ENCODE data around the gene MAP3K7. TPM values are rescaled to one million over a fixed set of nuclear protein-coding genes. Genes with fewer than 3 reads are reported as not detected.

Gene MAP3K7
- total RNA-seq, 1 experiment from 2014 or later: 26.6 TPM

DNA sequence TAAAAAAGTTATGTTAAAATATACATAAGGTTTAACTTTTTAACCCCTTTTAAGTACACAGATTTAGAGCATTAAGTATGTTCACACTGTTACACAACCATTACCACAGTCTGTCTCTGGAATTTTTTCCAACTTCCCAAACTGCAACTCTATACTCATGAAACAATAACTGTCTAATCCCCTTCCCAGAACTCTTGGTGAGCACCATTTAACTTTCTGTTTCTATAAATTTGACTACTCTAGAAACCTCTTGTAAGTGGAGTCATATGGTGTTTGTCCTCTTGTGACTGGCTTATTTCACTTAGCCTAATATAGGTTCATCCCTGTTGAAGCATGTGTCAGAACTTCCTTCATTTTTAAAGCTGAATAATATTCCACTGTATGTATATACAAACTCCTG, 98.1 kb downstream of the MAP3K7 start:
- TF ChIP-seq ZFX (IDR thresholded peaks at IDR 0.05): no peak
- TF ChIP-seq SIN3A (IDR thresholded peaks at IDR 0.05; ENCODE audit: low read depth): no peak
- DNase-seq (ENCODE audit: low read depth, low spot score) (no peak), ATAC-seq (no peak)
- no peak overlapping the region for H3K4me2 ChIP-seq (ENCODE audit: low read length)
- CTCF ChIA-PET: no interaction called here
- H3K4me1 ChIP-seq (ENCODE audit: control insufficient read depth in 1 of 2, insufficient read depth in 2 of 2, low read length in 2 of 2): no peaks in the 10 kb centered on the region
- no TSS peak for BruUV-seq (replicated peaks)
- intact Hi-C loops (cut with micrococcal nuclease): no loop called here
- no peaks in the 10 kb centered on the region for H4K20me1 ChIP-seq (ENCODE audit: insufficient read depth)
- H3K9ac ChIP-seq (ENCODE audit: low read length): no peak overlapping the region
- H3K4me3 ChIP-seq (replicated peaks in 1 of 2; ENCODE audit: low read depth in 1 of 2, low read length in 2 of 2): no peak overlapping the region
- POLR2A ChIA-PET: no interaction called here
- no peak overlapping the region for H3K27ac ChIP-seq (ENCODE audit: low read depth, low read length)
- no peak overlapping the region for H2AFZ ChIP-seq (ENCODE audit: low read depth, low read length, poor library complexity, severe bottlenecking)
- H3K9me2 ChIP-seq (ENCODE audit: insufficient read depth): 0 out of 2 replicates have a peak, but pooled peaks cover 3% of the 10 kb centered on the region
- H3K27me3 ChIP-seq (ENCODE audit: insufficient read depth, low read length): no peaks in the 10 kb centered on the region
- no peaks in the 10 kb centered on the region for H3K9me3 ChIP-seq (ENCODE audit: control insufficient read depth in 1 of 2, insufficient read depth in 1 of 2, low read depth in 1 of 2, low read length in 2 of 2)
- no peaks in the 10 kb centered on the region for H3K36me3 ChIP-seq (ENCODE audit: control insufficient read depth in 1 of 2, insufficient read depth in 2 of 2, low read length in 2 of 2)
- no peaks in the 10 kb centered on the region for H3K79me2 ChIP-seq (ENCODE audit: insufficient read depth, low read length)
- RAD21 ChIA-PET (ENCODE audit: low non-redundant PET in 1 of 2, low total read pairs in 2 of 2, uncharacterized antibody in 2 of 2, unreplicated experiment in 2 of 2): no interaction called here

DNA sequence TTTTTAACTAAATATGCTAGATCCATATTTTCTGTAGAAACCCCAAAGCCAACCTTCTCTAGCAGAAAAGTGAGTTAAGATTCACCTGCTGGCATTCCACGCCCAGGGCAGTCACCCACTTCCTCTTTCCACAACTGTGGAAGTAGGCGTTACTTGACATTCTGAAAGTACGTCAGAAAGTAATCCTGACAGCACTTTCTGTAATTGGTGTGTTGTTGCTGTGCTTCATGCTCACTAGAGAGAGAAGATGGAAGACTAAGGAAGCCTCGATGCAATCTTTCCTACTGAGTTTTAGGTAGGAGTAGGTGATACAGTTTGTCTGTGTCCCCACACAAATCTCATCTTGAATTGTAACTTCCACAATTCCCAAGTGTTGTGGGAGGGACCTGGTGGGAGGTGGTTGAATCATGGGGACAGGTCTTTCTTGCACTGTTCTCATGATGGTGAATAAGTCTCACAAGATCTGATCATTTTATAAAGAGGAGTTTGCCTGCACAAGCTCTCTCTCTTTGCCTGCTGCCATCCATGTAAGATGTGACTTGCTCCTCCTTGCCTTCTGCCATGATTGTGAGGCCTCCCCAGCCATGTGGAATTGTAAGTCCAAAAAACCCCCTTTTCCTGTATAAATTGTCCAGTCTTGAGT, 101.1 kb downstream of the MAP3K7 start:
- H2AFZ ChIP-seq (ENCODE audit: low read depth, low read length, poor library complexity, severe bottlenecking): no peak overlapping the region
- H3K9ac ChIP-seq (ENCODE audit: low read length): no peak overlapping the region
- H3K4me3 ChIP-seq (replicated peaks in 1 of 2; ENCODE audit: low read depth in 1 of 2, low read length in 2 of 2): no peak overlapping the region
- H3K27me3 ChIP-seq (ENCODE audit: insufficient read depth, low read length): no peaks in the 10 kb centered on the region
- TF ChIP-seq, protein P1, sequence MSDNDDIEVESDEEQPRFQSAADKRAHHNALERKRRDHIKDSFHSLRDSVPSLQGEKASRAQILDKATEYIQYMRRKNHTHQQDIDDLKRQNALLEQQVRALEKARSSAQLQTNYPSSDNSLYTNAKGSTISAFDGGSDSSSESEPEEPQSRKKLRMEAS (IDR thresholded peaks at IDR 0.05): no peak
- TF ChIP-seq, protein P2, sequence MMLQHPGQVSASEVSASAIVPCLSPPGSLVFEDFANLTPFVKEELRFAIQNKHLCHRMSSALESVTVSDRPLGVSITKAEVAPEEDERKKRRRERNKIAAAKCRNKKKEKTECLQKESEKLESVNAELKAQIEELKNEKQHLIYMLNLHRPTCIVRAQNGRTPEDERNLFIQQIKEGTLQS (IDR thresholded peaks at IDR 0.05): no peak
- TF ChIP-seq SP1 (IDR thresholded peaks at IDR 0.05; ENCODE audit: low read depth) (no peak), ELF1 (IDR thresholded peaks at IDR 0.05; ENCODE audit: borderline replicate concordance, low read depth) (no peak), EGR1 (IDR thresholded peaks at IDR 0.05; ENCODE audit: low read depth) (no peak), ZNF274 (IDR thresholded peaks at IDR 0.05; ENCODE audit: low read depth, low read length) (no peak), RAD21 (IDR thresholded peaks at IDR 0.05; ENCODE audit: low read depth) (no peak)
- intact Hi-C loops (cut with micrococcal nuclease): no loop called here
- ATAC-seq (no peak), DNase-seq (ENCODE audit: low read depth, low spot score) (no peak)
- H3K4me2 ChIP-seq (ENCODE audit: low read length): no peak overlapping the region
- ChIA-PET POLR2A (no interaction called here), RAD21 (ENCODE audit: low non-redundant PET in 1 of 2, low total read pairs in 2 of 2, uncharacterized antibody in 2 of 2, unreplicated experiment in 2 of 2) (no interaction called here), CTCF (no interaction called here)
- H3K9me2 ChIP-seq (ENCODE audit: insufficient read depth): 0 out of 2 replicates have a peak, but pooled peaks cover 3% of the 10 kb centered on the region
- no TSS peak for BruUV-seq (replicated peaks)
- no peaks in the 10 kb centered on the region for H3K79me2 ChIP-seq (ENCODE audit: insufficient read depth, low read length)
- no peaks in the 10 kb centered on the region for H4K20me1 ChIP-seq (ENCODE audit: insufficient read depth)
- no peaks in the 10 kb centered on the region for H3K36me3 ChIP-seq (ENCODE audit: control insufficient read depth in 1 of 2, insufficient read depth in 2 of 2, low read length in 2 of 2)
- H3K27ac ChIP-seq (ENCODE audit: low read depth, low read length): no peak overlapping the region
- no peaks in the 10 kb centered on the region for H3K9me3 ChIP-seq (ENCODE audit: control insufficient read depth in 1 of 2, insufficient read depth in 1 of 2, low read depth in 1 of 2, low read length in 2 of 2)
- no peaks in the 10 kb centered on the region for H3K4me1 ChIP-seq (ENCODE audit: control insufficient read depth in 1 of 2, insufficient read depth in 2 of 2, low read length in 2 of 2)

Measured in HCT116 (cell line).